H1 (cell line): ENCODE data around the gene PPP2R3A. TPM values are rescaled to one million over a fixed set of nuclear protein-coding genes. Genes with fewer than 3 reads are reported as not detected.

Experiments used
- CTCF ChIA-PET: fragments of 300-600 bp; sonication (Branson Sonifier 250); formaldehyde crosslinking; loops from one replicate; lab custom pipeline; 2021; ENCODE audit not compliant: partially characterized antibody; lab: Charles Lee
- POLR2A ChIA-PET: fragments of 300-600 bp; sonication (Branson Sonifier 250); formaldehyde crosslinking; loops from one replicate; lab custom pipeline; 2021; ENCODE audit warnings: inconsistent platforms; ENCODE audit not compliant: partially characterized antibody; lab: Charles Lee
- DNase-seq, 2 experiments: peaks; one replicate each; pipeline versions ENCODE4 v3.0.0 to v3.0.0-alpha.2; 2010 to 2022; ENCODE audit warnings: low spot score in 2 of 2, low read depth in 1 of 2, mixed read lengths in 1 of 2
- FAIRE-seq: peaks from 2 replicates; lab custom pipeline; 2011; peaks lifted over from hg19 to GRCh38; lab: Jason Lieb, UNC
- H2AFZ ChIP-seq: 2 replicates; pipeline ENCODE4 v1.8.1; 2012; ENCODE audit warnings: low read length, inconsistent platforms
- H2AK5ac ChIP-seq: 2 replicates; pipeline ENCODE4 v1.6.1; 2013; ENCODE audit warnings: low read depth, low read length
- H2BK120ac ChIP-seq: replicated peaks from 2 replicates; pipeline ENCODE3; 2013; ENCODE audit warnings: low read depth, low read length, inconsistent platforms
- H2BK12ac ChIP-seq: 2 replicates; pipeline ENCODE4 v1.6.1; 2013; ENCODE audit warnings: low read depth, low read length
- H2BK15ac ChIP-seq: 2 replicates; pipeline ENCODE4 v1.6.1; 2013; ENCODE audit warnings: low read length
- H2BK20ac ChIP-seq: 2 replicates; pipeline ENCODE4 v1.6.1; 2013; ENCODE audit warnings: low read length
- H2BK5ac ChIP-seq: 2 replicates; pipeline ENCODE4 v1.6.1; 2013; ENCODE audit warnings: low read depth, low read length
- H3K14ac ChIP-seq: 2 replicates; pipeline ENCODE4 v1.6.1; 2013; ENCODE audit warnings: inconsistent platforms; ENCODE audit not compliant: insufficient read length
- H3K18ac ChIP-seq: 2 replicates; pipeline ENCODE4 v1.6.1; 2013; ENCODE audit warnings: low read length; ENCODE audit errors: extremely low read depth
- H3K23ac ChIP-seq: 2 replicates; pipeline ENCODE4 v1.6.1; 2013; ENCODE audit warnings: inconsistent platforms; ENCODE audit not compliant: insufficient read length
- H3K23me2 ChIP-seq: 2 replicates; pipeline ENCODE4 v1.6.1; 2013; ENCODE audit warnings: low read depth, low read length
- H3K27ac ChIP-seq: 2 replicates; pipeline ENCODE4 v1.6.1; 2011; ENCODE audit warnings: low read depth, low read length, inconsistent platforms
- H3K27me3 ChIP-seq, 4 experiments: replicated peaks in 1 of 4; 1 replicate in 1 of 4; 2 replicates in 3 of 4; pipeline versions ENCODE4 v1.6.1 to v1.8.1; 2011 to 2013; ENCODE audit warnings: low read length in 3 of 4, mild to moderate bottlenecking in 3 of 4, inconsistent platforms in 2 of 4, mixed read lengths in 2 of 4, moderate library complexity in 1 of 4; ENCODE audit not compliant: control insufficient read depth in 3 of 4, insufficient read depth in 3 of 4; ENCODE audit errors: extremely low read depth in 1 of 4
- H3K36me3 ChIP-seq, 4 experiments: 2 replicates each; pipeline versions ENCODE4 v1.6.1 to v1.8.1; 2011 to 2013; ENCODE audit warnings: mild to moderate bottlenecking in 4 of 4, low read length in 3 of 4, moderate library complexity in 2 of 4, control low read depth in 1 of 4, inconsistent platforms in 1 of 4; ENCODE audit not compliant: insufficient read depth in 4 of 4, control insufficient read depth in 2 of 4
- H3K4ac ChIP-seq: replicated peaks from 2 replicates; pipeline ENCODE3; 2013; ENCODE audit warnings: low read length, low read depth, mixed read lengths, inconsistent platforms; ENCODE audit not compliant: insufficient read length
- H3K4me1 ChIP-seq, 4 experiments: replicated peaks in 1 of 4; 1 replicate in 1 of 4; 2 replicates in 3 of 4; pipeline versions ENCODE4 v1.6.1 to v1.8.1; 2011 to 2013; ENCODE audit warnings: low read length in 3 of 4, inconsistent platforms in 2 of 4, mixed read lengths in 1 of 4; ENCODE audit not compliant: insufficient read depth in 4 of 4, control insufficient read depth in 3 of 4
- H3K4me2 ChIP-seq, 2 experiments: 2 replicates each; pipeline versions ENCODE4 v1.6.1 to v1.8.1; 2011 to 2013; ENCODE audit warnings: low read depth in 2 of 2, low read length in 2 of 2, control low read depth in 1 of 2, inconsistent platforms in 1 of 2, mild to moderate bottlenecking in 1 of 2; ENCODE audit not compliant: insufficient read depth in 1 of 2
- H3K4me3 ChIP-seq, 4 experiments: fragments of 200-600, 300-600 bp in 1 of 4; sonication (generic), shearing (Covaris generic), sonication (Bioruptor Twin) in 1 of 4; 2 replicates each; pipeline versions ENCODE4 v1.5.1 to v1.8.1; 2011 to 2016; ENCODE audit warnings: low read length in 4 of 4, low read depth in 3 of 4, control low read depth in 2 of 4, inconsistent platforms in 2 of 4, mild to moderate bottlenecking in 2 of 4, mixed read lengths in 1 of 4, moderate library complexity in 1 of 4; ENCODE audit not compliant: insufficient read depth in 2 of 4; ENCODE audit errors: extremely low read depth in 1 of 4
- H3K56ac ChIP-seq: replicated peaks from 2 replicates; pipeline ENCODE3; 2013; ENCODE audit warnings: low read depth, mild to moderate bottlenecking, mixed read lengths, low read length, inconsistent platforms; ENCODE audit not compliant: insufficient read length
- H3K79me1 ChIP-seq: 2 replicates; pipeline ENCODE4 v1.6.1; 2013; ENCODE audit warnings: low read depth, low read length, control low read depth
- H3K79me2 ChIP-seq, 2 experiments: 2 replicates each; pipeline versions ENCODE4 v1.6.1 to v1.8.1; 2012 to 2013; ENCODE audit warnings: low read length in 2 of 2, mild to moderate bottlenecking in 2 of 2, inconsistent platforms in 1 of 2; ENCODE audit not compliant: insufficient read depth in 2 of 2, control insufficient read depth in 1 of 2
- H3K9ac ChIP-seq, 4 experiments: replicated peaks in 1 of 4; 1 replicate in 1 of 4; 2 replicates in 3 of 4; pipeline versions ENCODE4 v1.6.1 to v1.8.1; 2011 to 2013; ENCODE audit warnings: low read depth in 3 of 4, low read length in 3 of 4, control low read depth in 2 of 4, mild to moderate bottlenecking in 2 of 4, moderate library complexity in 2 of 4, inconsistent platforms in 1 of 4; ENCODE audit errors: extremely low read depth in 1 of 4
- H3K9me3 ChIP-seq, 2 experiments: 2 replicates each; pipeline versions ENCODE4 v1.6.1 to v1.8.1; 2012 to 2013; ENCODE audit warnings: mild to moderate bottlenecking in 2 of 2, moderate library complexity in 2 of 2, control low read depth in 1 of 2, inconsistent platforms in 1 of 2, low read depth in 1 of 2, low read length in 1 of 2, mixed read lengths in 1 of 2; ENCODE audit not compliant: insufficient read depth in 2 of 2
- H4K20me1 ChIP-seq, 2 experiments: replicated peaks in 1 of 2; 2 replicates each; pipeline versions ENCODE3 to v1.8.1; 2011 to 2013; ENCODE audit warnings: inconsistent platforms in 2 of 2, low read length in 2 of 2, mild to moderate bottlenecking in 1 of 2; ENCODE audit not compliant: insufficient read depth in 2 of 2, control insufficient read depth in 1 of 2
- H4K5ac ChIP-seq: 2 replicates; pipeline ENCODE4 v1.6.1; 2013; ENCODE audit warnings: low read length, low read depth, mixed read lengths, inconsistent platforms; ENCODE audit not compliant: insufficient read length
- H4K8ac ChIP-seq: 2 replicates; pipeline ENCODE4 v1.8.0; 2013; ENCODE audit warnings: mild to moderate bottlenecking, moderate library complexity, low read length, inconsistent platforms; ENCODE audit not compliant: insufficient read depth; ENCODE audit errors: extremely low read depth
- H4K91ac ChIP-seq: replicated peaks from 2 replicates; pipeline ENCODE3; 2013; ENCODE audit warnings: low read length, mixed read lengths, inconsistent platforms; ENCODE audit not compliant: insufficient read length
- CREB1 ChIP-seq: IDR thresholded peaks from 2 replicates; pipeline ENCODE4 v1.6.1; 2012; ENCODE audit warnings: inconsistent platforms
- EZH2 ChIP-seq: fragments of 200-600 bp; sonication (generic); IDR thresholded peaks from 2 replicates; pipeline ENCODE4 v1.7.1; 2012; ENCODE audit warnings: low read depth, mild to moderate bottlenecking, moderate library complexity, low read length, inconsistent platforms; ENCODE audit not compliant: severe bottlenecking
- GTF2F1 ChIP-seq: IDR thresholded peaks from 2 replicates; pipeline ENCODE4 v1.6.1; 2012; ENCODE audit warnings: low read depth, low read length, improper control_type of control experiment, borderline replicate concordance
- KDM1A ChIP-seq: fragments of 200-600, 300-600 bp; sonication (generic); IDR thresholded peaks from 2 replicates; pipeline ENCODE4 v1.7.1; 2016; ENCODE audit warnings: mild to moderate bottlenecking, low read length, borderline replicate concordance
- KDM5A ChIP-seq: fragments of 200-600 bp; IDR thresholded peaks from 2 replicates; pipeline ENCODE4 v1.7.1; 2012; ENCODE audit warnings: mild to moderate bottlenecking, low read length, inconsistent platforms, mixed read lengths
- MAFK ChIP-seq: IDR thresholded peaks from 2 replicates; pipeline ENCODE4 v1.6.1; 2012; ENCODE audit warnings: low read depth, mild to moderate bottlenecking, improper control_type of control experiment, low read length
- NRF1 ChIP-seq: IDR thresholded peaks from 2 replicates; pipeline ENCODE4 v1.6.1; 2011; ENCODE audit warnings: mild to moderate bottlenecking, low read depth, low read length, improper control_type of control experiment
- RAD21 ChIP-seq, 2 experiments: IDR thresholded peaks in 1 of 2; conservative IDR thresholded peaks in 1 of 2; 2 replicates each; pipeline ENCODE4 v1.6.1; 2011; ENCODE audit warnings: low read depth in 2 of 2, low read length in 2 of 2, improper control_type of control experiment in 1 of 2, inconsistent platforms in 1 of 2, mild to moderate bottlenecking in 1 of 2, moderate library complexity in 1 of 2
- RBBP5 ChIP-seq: IDR thresholded peaks from 2 replicates; pipeline ENCODE4 v1.7.1; 2012; ENCODE audit warnings: low read depth, mild to moderate bottlenecking, inconsistent platforms, low read length, moderate library complexity, borderline replicate concordance
- RXRA ChIP-seq: IDR thresholded peaks from 2 replicates; pipeline ENCODE4 v1.6.1; 2011; ENCODE audit warnings: low read depth, mild to moderate bottlenecking, low read length, moderate library complexity; ENCODE audit not compliant: insufficient read depth
- SIRT6 ChIP-seq: IDR thresholded peaks from one replicate; pipeline ENCODE4 v1.7.1; 2012; ENCODE audit warnings: low read length, inconsistent platforms
- SP4 ChIP-seq: IDR thresholded peaks from 2 replicates; pipeline ENCODE4 v1.6.1; 2012; ENCODE audit warnings: low read length, inconsistent platforms
- SRF ChIP-seq: IDR thresholded peaks from 2 replicates; pipeline ENCODE4 v1.6.1; 2011; ENCODE audit warnings: mild to moderate bottlenecking, low read depth, low read length, moderate library complexity
- TAF7 ChIP-seq: optimal IDR thresholded peaks from 2 replicates; pipeline ENCODE3; 2011; ENCODE audit warnings: low read depth, mild to moderate bottlenecking, inconsistent platforms, low read length, moderate library complexity, borderline replicate concordance
- TEAD4 ChIP-seq: IDR thresholded peaks from 2 replicates; pipeline ENCODE4 v1.6.1; 2012; ENCODE audit warnings: low read depth, low read length, inconsistent platforms, mixed read lengths
- WGBS, 2 experiments: shearing (Covaris generic) in 1 of 2; methylation state at CpG; one replicate each; pipeline versions ENCODE4 v1.1.6 to v1.1.7; 2013 to 2015; ENCODE audit warnings: low lambda C conversion rate in 2 of 2, mixed read lengths in 2 of 2, inconsistent platforms in 1 of 2, low coverage in 1 of 2, missing lambda C conversion rate in 1 of 2; ENCODE audit not compliant: insufficient replicate concordance in 2 of 2, insufficient coverage in 1 of 2, insufficient read length in 1 of 2; ENCODE audit errors: extremely low coverage in 1 of 2, missing lambda C conversion rate in 1 of 2; 5-methylcytosine and 5-hydroxymethylcytosine counted together
- polyA plus RNA-seq, 7 experiments: library from polyadenylated mRNA; depleted of rRNA in 3 of 7; stranded (reverse) in 5 of 7; unstranded in 2 of 7; fragments of >200 nt in 5 of 7; fragments of 200-250 nt in 2 of 7; gene quantifications; 1 replicate in 5 of 7; 2 replicates in 1 of 7; 4 replicates in 1 of 7; pipeline versions ENCODE4 v1.2.1 to v1.2.3, GENCODE V29; 2011 to 2013; ENCODE audit warnings: missing spikeins in 2 of 7, mixed read lengths in 2 of 7
- total RNA-seq: library from RNA; stranded (reverse); fragmentation: NEBNext Ultra II Directional; extraction: Animal tissue kit (Norgen Biotek cat#: 25700); gene quantifications from 2 replicates; pipeline ENCODE4 v1.2.1, GENCODE V29; 2021

The PPP2R3A gene
- total and polyA plus RNA-seq, 2 of the 8 experiments (the other 6 are each of a cell fraction or from before 2014, with no cell fraction given) = 4.1 to 15.2 TPM

GRCh38 chr3:136055491-136055890 lies 90.0 kb downstream of the PPP2R3A start:
- Histone ChIP-seq H3K79me1 (no peaks in the 10 kb centered on the region), H2BK120ac (no peak overlapping the region), H3K27ac (no peak overlapping the region), H4K5ac (no peak overlapping the region), H3K4me3 (no peak overlapping the region), H3K9ac (peak overlapping the region in 1 of 4 experiments; percentile 34; a peak in 1 of 7 replicates), H3K23me2 (no peaks in the 10 kb centered on the region), H3K23ac (no peak overlapping the region), H2AFZ (no peak overlapping the region), H3K27me3 (peaks cover 0 to 1% (median 0%) of the 10 kb centered on the region in 4 experiments; a peak in 1 of 7 replicates), H3K36me3 (peaks cover 0 to 8% (median 0%) of the 10 kb centered on the region in 4 experiments; a peak in 2 of 8 replicates), H3K4me1 (no peaks in the 10 kb centered on the region), H3K79me2 (no peaks in the 10 kb centered on the region), H4K8ac (no peak overlapping the region), H4K20me1 (no peaks in the 10 kb centered on the region), H3K4ac (no peak overlapping the region), H2BK12ac (no peak overlapping the region), H2BK20ac (no peak overlapping the region), H2BK15ac (no peak overlapping the region), H3K56ac (no peak overlapping the region), H3K9me3 (no peaks in the 10 kb centered on the region), H3K4me2 (no peak overlapping the region), H2AK5ac (no peak overlapping the region), H2BK5ac (no peak overlapping the region), H3K18ac (no peak overlapping the region), H3K14ac (no peak overlapping the region), H4K91ac (no peak overlapping the region)
- FAIRE-seq = no peak
- ChIA-PET CTCF (interaction anchor here (0.6 to 1.1 kb wide), 4 partner anchors 12 to 302 kb away, joined by 3 to 4 read pairs (median 4); no protein-coding TSS in a partner anchor), POLR2A (no interaction called here)
- 96% methylated on average over 4 of the region's 4 CpGs; no CpG with 5 or more reads in 1 of the 2 experiments for WGBS, 2 experiments
- no peak for DNase-seq
- no peak for TF ChIP-seq KDM1A
- no peak for TF ChIP-seq NRF1
- TF ChIP-seq SIRT6 = no peak
- TF ChIP-seq SRF = no peak
- no peak for TF ChIP-seq GTF2F1
- TF ChIP-seq SP4 = no peak
- no peak for TF ChIP-seq RAD21 (IDR thresholded peaks at IDR 0.05 in 1 of 2, conservative IDR thresholded peaks at IDR 0.05 in 1 of 2; ENCODE audit: low read depth in 2 of 2, low read length in 2 of 2)
- TF ChIP-seq CREB1 = no peak
- TF ChIP-seq MAFK = no peak
- TF ChIP-seq KDM5A = no peak
- no peak for TF ChIP-seq RXRA
- no peak for TF ChIP-seq EZH2
- TF ChIP-seq TEAD4 = no peak
- TF ChIP-seq TAF7 = no peak
- TF ChIP-seq RBBP5 = no peak
